Neural cell (in vitro differentiated cells): ENCODE measurements around the gene MSI2. TPM values are rescaled to one million over a fixed set of nuclear protein-coding genes. Genes with fewer than 3 reads are reported as not detected.

ENCODE experiments used
- H2AFZ ChIP-seq: fragments of 200-600, 300-800 bp; sonication (generic), shearing (Covaris generic); 2 replicates; pipeline ENCODE4 v1.6.0; 2014; ENCODE audit warnings: low read depth, mild to moderate bottlenecking, antibody characterized with exemption, low read length, moderate library complexity
- H3F3A ChIP-seq: fragments of 200-600 bp; shearing (Covaris generic); 2 replicates; pipeline ENCODE4 v1.6.1; 2016; ENCODE audit warnings: mild to moderate bottlenecking, moderate library complexity, mixed read lengths, antibody characterized with exemption, low read length; ENCODE audit not compliant: insufficient read depth, poor library complexity, severe bottlenecking
- H3K27ac ChIP-seq: fragments of 200-600, 300-800 bp; sonication (generic), shearing (Covaris generic); 2 replicates; pipeline ENCODE4 v1.5.1; 2014; ENCODE audit warnings: mild to moderate bottlenecking, low read length, moderate library complexity
- H3K27me3 ChIP-seq: fragments of 300-800, 200-600 bp; sonication (generic), shearing (Covaris generic); 2 replicates; pipeline ENCODE4 v1.6.0; 2014; ENCODE audit warnings: mild to moderate bottlenecking, low read depth, low read length, moderate library complexity; ENCODE audit not compliant: insufficient read depth
- H3K36me3 ChIP-seq: fragments of 300-800, 200-600 bp; sonication (generic), shearing (Covaris generic); 2 replicates; pipeline ENCODE4 v1.5.1; 2014; ENCODE audit warnings: mild to moderate bottlenecking, antibody characterized with exemption, low read length, moderate library complexity; ENCODE audit not compliant: insufficient read depth
- H3K4me2 ChIP-seq: fragments of 300-800, 200-600 bp; sonication (generic), shearing (Covaris generic); 2 replicates; pipeline ENCODE4 v1.6.0; 2014; ENCODE audit warnings: mild to moderate bottlenecking, low read length
- H3K4me3 ChIP-seq: fragments of 300-800, 200-600 bp; sonication (generic), shearing (Covaris generic); 2 replicates; pipeline ENCODE4 v1.5.1; 2014; ENCODE audit warnings: mild to moderate bottlenecking, low read length, moderate library complexity
- H3K79me2 ChIP-seq: fragments of 200-600 bp; shearing (Covaris generic); replicated peaks from 2 replicates; pipeline ENCODE4 v1.6.0; 2014; ENCODE audit warnings: mild to moderate bottlenecking, low read length, moderate library complexity; ENCODE audit not compliant: insufficient read depth
- H3K9ac ChIP-seq: fragments of 300-800, 200-600 bp; sonication (generic), shearing (Covaris generic); 2 replicates; pipeline ENCODE4 v1.6.1; 2016; ENCODE audit warnings: mild to moderate bottlenecking, low read length, mixed read lengths
- H3K9me2 ChIP-seq: fragments of 200-600 bp; shearing (Covaris generic); 2 replicates; pipeline ENCODE4 v1.6.1; 2016; ENCODE audit warnings: mild to moderate bottlenecking, low read length, mixed read lengths; ENCODE audit not compliant: insufficient read depth
- H3K9me3 ChIP-seq: fragments of 200-600, 300-800 bp; sonication (generic), shearing (Covaris generic); 2 replicates; pipeline ENCODE4 v1.6.1; 2016; ENCODE audit warnings: mild to moderate bottlenecking, mixed run types, low read length, moderate library complexity, mixed read lengths
- H4K20me1 ChIP-seq: fragments of 200-600 bp; shearing (Covaris generic); 2 replicates; pipeline ENCODE4 v1.6.1; 2016; ENCODE audit warnings: mild to moderate bottlenecking, mixed run types; ENCODE audit not compliant: insufficient read depth
- EP300 ChIP-seq: fragments of 450-650 bp; conservative IDR thresholded peaks from 2 replicates; pipeline ENCODE4 v1.6.1; 2014; ENCODE audit warnings: antibody characterized with exemption, mild to moderate bottlenecking, moderate library complexity; ENCODE audit not compliant: poor library complexity, severe bottlenecking
- EZH2 ChIP-seq: fragments of 200-600, 300-800 bp; shearing (Covaris generic), sonication (generic); IDR thresholded peaks from 2 replicates; pipeline ENCODE4 v1.6.1; 2014; ENCODE audit warnings: antibody characterized with exemption, low read length, borderline replicate concordance, mild to moderate bottlenecking; ENCODE audit not compliant: insufficient read depth, poor library complexity, severe bottlenecking
- MXI1 ChIP-seq: fragments of 450-650 bp; conservative IDR thresholded peaks from 2 replicates; pipeline ENCODE4 v1.6.1; 2014; ENCODE audit warnings: antibody characterized with exemption, mild to moderate bottlenecking; ENCODE audit not compliant: poor library complexity, severe bottlenecking
- POLR2AphosphoS5 ChIP-seq: IDR thresholded peaks from 2 replicates; pipeline ENCODE4 v1.6.1; 2012
- RAD21 ChIP-seq: fragments of 450-650 bp; conservative IDR thresholded peaks from 2 replicates; pipeline ENCODE4 v1.6.1; 2014; ENCODE audit warnings: antibody characterized with exemption, mild to moderate bottlenecking, moderate library complexity
- REST ChIP-seq: IDR thresholded peaks from 2 replicates; pipeline ENCODE4 v1.6.1; 2012; ENCODE audit warnings: borderline replicate concordance
- SMC3 ChIP-seq: fragments of 450-650 bp; conservative IDR thresholded peaks from 2 replicates; pipeline ENCODE4 v1.6.1; 2014; ENCODE audit warnings: antibody characterized with exemption, mild to moderate bottlenecking, moderate library complexity; ENCODE audit not compliant: poor library complexity
- TAF1 ChIP-seq: IDR thresholded peaks from 2 replicates; pipeline ENCODE4 v1.6.1; 2012; ENCODE audit warnings: low read depth
- polyA plus RNA-seq: library from polyadenylated mRNA; depleted of rRNA; stranded (reverse); fragments of >200 nt; gene quantifications from 2 replicates; pipeline ENCODE4 v1.2.3, GENCODE V29; 2014
- TF ChIP-seq, protein P1 (sequence below): fragments of 450-650 bp; IDR thresholded peaks from 2 replicates; pipeline ENCODE4 v1.5.1; 2014; ENCODE audit warnings: antibody characterized with exemption, mild to moderate bottlenecking, moderate library complexity; ENCODE audit not compliant: poor library complexity, severe bottlenecking

Gene MSI2
- polyA plus RNA-seq, 1 donor from 2014 or later, result 61.4 TPM

DNA sequence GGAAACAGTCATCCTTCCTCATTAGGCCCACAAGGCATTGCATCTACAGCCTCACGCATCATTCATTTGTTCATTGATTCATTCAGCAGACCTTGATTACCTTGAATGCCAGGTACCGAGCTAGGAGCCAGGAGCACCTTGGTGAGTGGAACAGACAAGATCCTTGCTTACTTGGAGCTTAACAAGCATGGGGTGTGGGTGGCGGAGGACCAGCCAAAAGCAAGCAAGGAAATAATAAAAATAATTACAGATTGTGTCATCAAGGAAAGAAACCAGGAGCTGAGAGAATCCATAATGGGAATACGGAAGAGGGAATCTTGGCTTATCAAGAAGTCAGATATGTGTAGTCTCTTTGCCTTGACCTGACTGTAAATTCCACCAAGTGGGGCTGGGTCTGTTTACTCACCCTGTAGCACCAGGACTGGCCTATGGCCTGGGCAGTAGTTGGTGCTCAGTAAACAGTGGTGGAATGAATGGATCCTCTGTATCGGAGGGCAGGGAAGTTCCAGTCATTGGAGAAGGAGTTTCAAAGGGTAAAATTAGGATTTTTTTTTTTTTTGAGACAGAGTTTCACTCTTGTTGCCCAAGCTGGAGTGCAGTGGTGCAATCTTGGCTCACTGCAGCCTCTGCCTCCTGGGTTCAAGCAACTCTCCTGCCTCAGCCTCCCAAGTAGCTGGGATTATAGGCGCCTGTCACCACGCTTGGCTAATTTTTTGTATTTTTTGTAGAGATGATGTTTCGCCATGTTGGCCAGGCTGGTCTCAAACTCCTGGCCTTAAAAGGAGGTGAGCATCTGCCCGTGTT lies 157.7 kb downstream of the MSI2 start:
- Histone ChIP-seq H3K79me2 (peaks cover 57% of the 10 kb centered on the region), H3K9ac (no peak overlapping the region)

GRCh38 chr17:57415751-57416207 lies 159.5 kb downstream of the MSI2 start:
- no peaks in the 10 kb centered on the region for H3K27me3 ChIP-seq
- H3K9me3 ChIP-seq, result no peaks in the 10 kb centered on the region
- H3K9me2 ChIP-seq, result no peaks in the 10 kb centered on the region
- no peaks in the 10 kb centered on the region for H4K20me1 ChIP-seq
- peak overlapping the region; percentile 60 for H3K4me2 ChIP-seq
- no peak overlapping the region for H3K9ac ChIP-seq
- H3K79me2 ChIP-seq, result peaks cover 52% of the 10 kb centered on the region
- H3F3A ChIP-seq, result no peaks in the 10 kb centered on the region
- H3K4me3 ChIP-seq, result peak overlapping the region; percentile 45
- peak overlapping the region; percentile 8 for H3K27ac ChIP-seq
- no peak overlapping the region for H2AFZ ChIP-seq
- no peaks in the 10 kb centered on the region for H3K36me3 ChIP-seq
- TF ChIP-seq MXI1, result no peak
- peak; percentile 35 for TF ChIP-seq RAD21
- no peak for TF ChIP-seq EZH2
- TF ChIP-seq SMC3, result peak; percentile 29
- TF ChIP-seq EP300, result peak; percentile 82
- peak; percentile 94 for TF ChIP-seq POLR2AphosphoS5

More for the DNA sequence above, 157.7 kb downstream of the MSI2 start:
- Histone ChIP-seq H2AFZ (no peak overlapping the region), H3K9me3 (no peaks in the 10 kb centered on the region), H3K36me3 (no peaks in the 10 kb centered on the region), H3F3A (no peaks in the 10 kb centered on the region), H3K27ac (no peak overlapping the region), H4K20me1 (no peaks in the 10 kb centered on the region), H3K27me3 (no peaks in the 10 kb centered on the region), H3K4me2 (no peak overlapping the region), H3K4me3 (no peak overlapping the region), H3K9me2 (no peaks in the 10 kb centered on the region)
- TF ChIP-seq EP300 (no peak), SMC3 (no peak), RAD21 (no peak), TAF1 (no peak), MXI1 (no peak), POLR2AphosphoS5 (no peak), REST (no peak), EZH2 (no peak)
- TF ChIP-seq, protein P1, sequence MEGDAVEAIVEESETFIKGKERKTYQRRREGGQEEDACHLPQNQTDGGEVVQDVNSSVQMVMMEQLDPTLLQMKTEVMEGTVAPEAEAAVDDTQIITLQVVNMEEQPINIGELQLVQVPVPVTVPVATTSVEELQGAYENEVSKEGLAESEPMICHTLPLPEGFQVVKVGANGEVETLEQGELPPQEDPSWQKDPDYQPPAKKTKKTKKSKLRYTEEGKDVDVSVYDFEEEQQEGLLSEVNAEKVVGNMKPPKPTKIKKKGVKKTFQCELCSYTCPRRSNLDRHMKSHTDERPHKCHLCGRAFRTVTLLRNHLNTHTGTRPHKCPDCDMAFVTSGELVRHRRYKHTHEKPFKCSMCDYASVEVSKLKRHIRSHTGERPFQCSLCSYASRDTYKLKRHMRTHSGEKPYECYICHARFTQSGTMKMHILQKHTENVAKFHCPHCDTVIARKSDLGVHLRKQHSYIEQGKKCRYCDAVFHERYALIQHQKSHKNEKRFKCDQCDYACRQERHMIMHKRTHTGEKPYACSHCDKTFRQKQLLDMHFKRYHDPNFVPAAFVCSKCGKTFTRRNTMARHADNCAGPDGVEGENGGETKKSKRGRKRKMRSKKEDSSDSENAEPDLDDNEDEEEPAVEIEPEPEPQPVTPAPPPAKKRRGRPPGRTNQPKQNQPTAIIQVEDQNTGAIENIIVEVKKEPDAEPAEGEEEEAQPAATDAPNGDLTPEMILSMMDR, result no peak
